ENCODE data around the gene UBE3C. TPM values are rescaled to one million over a fixed set of nuclear protein-coding genes. Genes with fewer than 3 reads are reported as not detected.
A peak's percentile ranks its signal among the peaks of the same experiment; 100 is the strongest.
"Not testable (repeated sequence)": the region's sequence is repeated elsewhere in the genome, so short reads cannot be mapped to it uniquely, and the experiment has no call there.

Gene UBE3C
- total RNA-seq, 3 donors from 2014 or later (not counting 1 experiment from before 2014, with no cell fraction given), result 44.6 to 56.7 (median 55.5) TPM

- no peak overlapping the region for H3K4me3 ChIP-seq (ENCODE audit: low read length)
- peaks cover 26% of the 10 kb centered on the region for H3K36me3 ChIP-seq (ENCODE audit: control insufficient read depth, insufficient read depth, low read length)
- Mint-ChIP-seq H3K4me3 (no peak overlapping the region), H3K27me3 (ENCODE audit: low read depth in 2 of 2) (no peaks in the 10 kb centered on the region), H3K9me3 (no peaks in the 10 kb centered on the region), H3K36me3 (peaks cover 7% of the 10 kb centered on the region), H3K27ac (no peak overlapping the region), H3K4me1 (peaks cover 29 to 39% of the 10 kb centered on the region in 2 donors)
- WGBS (ENCODE audit: insufficient coverage), result 85% methylated on average over 9 of the region's 9 CpGs
- TF ChIP-seq, protein P1, sequence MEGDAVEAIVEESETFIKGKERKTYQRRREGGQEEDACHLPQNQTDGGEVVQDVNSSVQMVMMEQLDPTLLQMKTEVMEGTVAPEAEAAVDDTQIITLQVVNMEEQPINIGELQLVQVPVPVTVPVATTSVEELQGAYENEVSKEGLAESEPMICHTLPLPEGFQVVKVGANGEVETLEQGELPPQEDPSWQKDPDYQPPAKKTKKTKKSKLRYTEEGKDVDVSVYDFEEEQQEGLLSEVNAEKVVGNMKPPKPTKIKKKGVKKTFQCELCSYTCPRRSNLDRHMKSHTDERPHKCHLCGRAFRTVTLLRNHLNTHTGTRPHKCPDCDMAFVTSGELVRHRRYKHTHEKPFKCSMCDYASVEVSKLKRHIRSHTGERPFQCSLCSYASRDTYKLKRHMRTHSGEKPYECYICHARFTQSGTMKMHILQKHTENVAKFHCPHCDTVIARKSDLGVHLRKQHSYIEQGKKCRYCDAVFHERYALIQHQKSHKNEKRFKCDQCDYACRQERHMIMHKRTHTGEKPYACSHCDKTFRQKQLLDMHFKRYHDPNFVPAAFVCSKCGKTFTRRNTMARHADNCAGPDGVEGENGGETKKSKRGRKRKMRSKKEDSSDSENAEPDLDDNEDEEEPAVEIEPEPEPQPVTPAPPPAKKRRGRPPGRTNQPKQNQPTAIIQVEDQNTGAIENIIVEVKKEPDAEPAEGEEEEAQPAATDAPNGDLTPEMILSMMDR (IDR thresholded peaks at IDR 0.05), result no peak
- intact Hi-C loops (cut with micrococcal nuclease), result loop anchor here (10.0 kb wide), 2 partner anchors 127 to 317 kb away; no protein-coding TSS in a partner anchor
- no peak overlapping the region for H3K27ac ChIP-seq (ENCODE audit: low read length)
- DNase-seq, result no peak
- H3K27me3 ChIP-seq (ENCODE audit: control insufficient read depth, insufficient read depth, low read length), result no peaks in the 10 kb centered on the region
- peaks cover 31% of the 10 kb centered on the region for H3K4me1 ChIP-seq (ENCODE audit: control insufficient read depth, insufficient read depth, low read length)
- no peak for ATAC-seq
- no peaks in the 10 kb centered on the region for H3K9me3 ChIP-seq (ENCODE audit: control insufficient read depth, insufficient read depth, low read length)
These were observed 133.2 kb downstream of the UBE3C start for GRCh38 chr7:157271991-157272324.

GRCh38 chr7:157272351-157273207 lies 133.9 kb downstream of the UBE3C start:
- Mint-ChIP-seq H3K27me3 (ENCODE audit: low read depth in 2 of 2) (no peaks in the 10 kb centered on the region), H3K27ac (peak overlapping the region; percentile 58 to 72), H3K4me3 (no peak overlapping the region), H3K4me1 (peaks cover 34 to 45% of the 10 kb centered on the region in 2 donors), H3K9me3 (no peaks in the 10 kb centered on the region), H3K36me3 (peaks cover 7% of the 10 kb centered on the region)
- peaks cover 22% of the 10 kb centered on the region for H3K36me3 ChIP-seq (ENCODE audit: control insufficient read depth, insufficient read depth, low read length)
- no peaks in the 10 kb centered on the region for H3K9me3 ChIP-seq (ENCODE audit: control insufficient read depth, insufficient read depth, low read length)
- ATAC-seq (no peak), DNase-seq (no peak)
- no peaks in the 10 kb centered on the region for H3K27me3 ChIP-seq (ENCODE audit: control insufficient read depth, insufficient read depth, low read length)
- WGBS (ENCODE audit: insufficient coverage), result 97% methylated on average over 24 of the region's 24 CpGs
- no peak overlapping the region for H3K4me3 ChIP-seq (ENCODE audit: low read length)
- TF ChIP-seq, protein P1 (IDR thresholded peaks at IDR 0.05), result no peak
- H3K4me1 ChIP-seq (ENCODE audit: control insufficient read depth, insufficient read depth, low read length), result peaks cover 37% of the 10 kb centered on the region
- intact Hi-C loops (cut with micrococcal nuclease), result loop anchor here (10.0 kb wide), 2 partner anchors 128 to 318 kb away; no protein-coding TSS in a partner anchor
- no peak overlapping the region for H3K27ac ChIP-seq (ENCODE audit: low read length)

- Histone ChIP-seq H3K27ac (ENCODE audit: low read length) (no peak overlapping the region), H3K36me3 (ENCODE audit: control insufficient read depth, insufficient read depth, low read length) (peaks cover 13% of the 10 kb centered on the region), H3K27me3 (ENCODE audit: control insufficient read depth, insufficient read depth, low read length) (no peaks in the 10 kb centered on the region), H3K4me1 (ENCODE audit: control insufficient read depth, insufficient read depth, low read length) (peaks cover 45% of the 10 kb centered on the region), H3K9me3 (ENCODE audit: control insufficient read depth, insufficient read depth, low read length) (no peaks in the 10 kb centered on the region), H3K4me3 (ENCODE audit: low read length) (no peak overlapping the region)
- WGBS (ENCODE audit: insufficient coverage), result 22% methylated on average over 23 of the region's 23 CpGs
- H3K9me3 Mint-ChIP-seq, result no peaks in the 10 kb centered on the region
- TF ChIP-seq, protein P1 (IDR thresholded peaks at IDR 0.05), result peak; percentile 92
- H3K4me3 Mint-ChIP-seq, result no peak overlapping the region
- DNase-seq (peak; percentile 66 to 83), ATAC-seq (peak; percentile 67 to 79 (median 70))
- H3K27me3 Mint-ChIP-seq (ENCODE audit: low read depth in 2 of 2), result no peaks in the 10 kb centered on the region
- H3K27ac Mint-ChIP-seq, result peak overlapping the region; percentile 58 to 72
- peaks cover 7% of the 10 kb centered on the region for H3K36me3 Mint-ChIP-seq
- intact Hi-C loops (cut with micrococcal nuclease), result loop anchor here (2.0 to 10.0 kb wide), 3 partner anchors 63 to 319 kb away; partner anchors contain the start of gene DNAJB6
- peaks cover 34 to 48% of the 10 kb centered on the region in 2 donors for H3K4me1 Mint-ChIP-seq
These were observed 134.7 kb downstream of the UBE3C start for GRCh38 chr7:157273208-157274093.

- H3K4me3 ChIP-seq (ENCODE audit: low read length); H3K9me3 ChIP-seq (ENCODE audit: control insufficient read depth, insufficient read depth, low read length); H3K9me3 Mint-ChIP-seq; H3K27ac ChIP-seq (ENCODE audit: low read length); H3K36me3 ChIP-seq (ENCODE audit: control insufficient read depth, insufficient read depth, low read length); ATAC-seq; H3K27me3 Mint-ChIP-seq (ENCODE audit: low read depth in 2 of 2); H3K36me3 Mint-ChIP-seq; H3K27me3 ChIP-seq (ENCODE audit: control insufficient read depth, insufficient read depth, low read length); DNase-seq; H3K4me3 Mint-ChIP-seq: not testable (repeated sequence)
- Mint-ChIP-seq H3K27ac (peak overlapping the region; percentile 70 to 72), H3K4me1 (peaks cover 34 to 48% of the 10 kb centered on the region in 2 donors)
- peaks cover 51% of the 10 kb centered on the region for H3K4me1 ChIP-seq (ENCODE audit: control insufficient read depth, insufficient read depth, low read length)
- WGBS (ENCODE audit: insufficient coverage), result 95% methylated on average over 10 of the region's 10 CpGs
- intact Hi-C loops (cut with micrococcal nuclease), result loop anchor here (2.0 to 10.0 kb wide), 3 partner anchors 63 to 319 kb away; partner anchors contain the start of gene DNAJB6
These were observed 135.4 kb downstream of the UBE3C start for GRCh38 chr7:157274094-157274634.

Data from natural killer cell (primary cell).